ENCODE measurements around the gene CUL7. TPM values are rescaled to one million over a fixed set of nuclear protein-coding genes. Genes with fewer than 3 reads are reported as not detected.
"Not testable (repeated sequence)": the region's sequence is repeated elsewhere in the genome, so short reads cannot be mapped to it uniquely, and the experiment has no call there.

CUL7 gene
- polyA plus RNA-seq, 6 donors from 2014 or later, result 3.1 to 6.4 (median 4.4) TPM

- H3K27me3 Mint-ChIP-seq, result no peaks in the 10 kb centered on the region
- peaks cover 16 to 38% (median 34%) of the 10 kb centered on the region in 3 donors for H3K4me1 Mint-ChIP-seq
- H3K4me3 Mint-ChIP-seq, result peak overlapping the region in 1 of 8 donors; percentile 52
- H3K9me3 Mint-ChIP-seq, result no peaks in the 10 kb centered on the region
- ATAC-seq (ENCODE audit: low read depth in 2 of 2) (no peak), DNase-seq (no peak)
- H3K27ac Mint-ChIP-seq, result no peak overlapping the region
- H3K36me3 Mint-ChIP-seq, result peaks cover 0 to 7% of the 10 kb centered on the region in 2 donors
These were observed 2.7 kb downstream of the CUL7 start for GRCh38 chr6:43050981-43051380.

GRCh38 chr6:43047998-43048397 lies 5.7 kb downstream of the CUL7 start:
- no peak for DNase-seq
- H3K27me3 Mint-ChIP-seq, result no peaks in the 10 kb centered on the region
- no peak for ATAC-seq (ENCODE audit: low read depth in 2 of 2)
- H3K36me3 Mint-ChIP-seq, result peaks cover 0 to 11% of the 10 kb centered on the region in 2 donors
- H3K4me3 Mint-ChIP-seq, result no peak overlapping the region
- no peak overlapping the region for H3K27ac Mint-ChIP-seq
- peaks cover 14 to 21% (median 15%) of the 10 kb centered on the region in 3 donors for H3K4me1 Mint-ChIP-seq
- no peaks in the 10 kb centered on the region for H3K9me3 Mint-ChIP-seq

- H3K27me3 Mint-ChIP-seq, result no peaks in the 10 kb centered on the region
- no peak for DNase-seq
- peaks cover 5 to 17% of the 10 kb centered on the region in 2 donors for H3K36me3 Mint-ChIP-seq
- H3K9me3 Mint-ChIP-seq, result no peaks in the 10 kb centered on the region
- no peak for ATAC-seq (ENCODE audit: low read depth in 2 of 2)
- peaks cover 2 to 7% (median 3%) of the 10 kb centered on the region in 3 donors for H3K4me1 Mint-ChIP-seq
- peak overlapping the region in 2 of 6 donors; percentile 26 to 39 for H3K27ac Mint-ChIP-seq
- H3K4me3 Mint-ChIP-seq, result no peak overlapping the region
These were observed 8.2 kb downstream of the CUL7 start for GRCh38 chr6:43045371-43045930.

GRCh38 chr6:43043310-43043709 lies 10.3 kb downstream of the CUL7 start:
- DNase-seq (no peak), ATAC-seq (ENCODE audit: low read depth in 2 of 2) (no peak)
- Mint-ChIP-seq H3K27me3 (no peaks in the 10 kb centered on the region), H3K4me3 (peak overlapping the region in 1 of 8 donors; percentile 22), H3K9me3 (no peaks in the 10 kb centered on the region), H3K27ac (no peak overlapping the region), H3K36me3 (peaks cover 5 to 23% of the 10 kb centered on the region in 2 donors), H3K4me1 (peaks cover 0 to 4% (median 3%) of the 10 kb centered on the region in 3 donors)

- not testable (repeated sequence) for H3K27ac Mint-ChIP-seq; ATAC-seq (ENCODE audit: low read depth in 2 of 2); DNase-seq; H3K4me1 Mint-ChIP-seq; H3K27me3 Mint-ChIP-seq; H3K4me3 Mint-ChIP-seq; H3K9me3 Mint-ChIP-seq
- peaks cover 5 to 30% of the 10 kb centered on the region in 2 donors for H3K36me3 Mint-ChIP-seq
These were observed 12.2 kb downstream of the CUL7 start for GRCh38 chr6:43041475-43041874.

- Mint-ChIP-seq H3K27ac (no peak overlapping the region), H3K36me3 (peaks cover 5 to 24% of the 10 kb centered on the region in 2 donors), H3K9me3 (no peaks in the 10 kb centered on the region), H3K4me1 (peaks cover 0 to 4% (median 2%) of the 10 kb centered on the region in 3 donors), H3K27me3 (no peaks in the 10 kb centered on the region), H3K4me3 (no peak overlapping the region)
- DNase-seq (no peak), ATAC-seq (ENCODE audit: low read depth in 2 of 2) (no peak)
These were observed 13.0 kb downstream of the CUL7 start for GRCh38 chr6:43040542-43041257.

GRCh38 chr6:43038727-43039126 lies 14.9 kb downstream of the CUL7 start:
- peak overlapping the region in 2 of 6 donors; percentile 88 to 94 for H3K27ac Mint-ChIP-seq

GRCh38 chr6:43037706-43038105 lies 15.9 kb downstream of the CUL7 start:
- DNase-seq (no peak), ATAC-seq (ENCODE audit: low read depth in 2 of 2) (no peak)
- peak overlapping the region in 1 of 6 donors; percentile 75 for H3K27ac Mint-ChIP-seq
- H3K27me3 Mint-ChIP-seq, result no peaks in the 10 kb centered on the region
- no peaks in the 10 kb centered on the region for H3K9me3 Mint-ChIP-seq
- H3K4me3 Mint-ChIP-seq, result no peak overlapping the region
- peaks cover 4 to 19% of the 10 kb centered on the region in 2 donors for H3K36me3 Mint-ChIP-seq
- H3K4me1 Mint-ChIP-seq, result peaks cover 0 to 2% (median 0%) of the 10 kb centered on the region in 3 donors

More at GRCh38 chr6:43038727-43039126, 14.9 kb downstream of the CUL7 start:
- Mint-ChIP-seq H3K4me3 (no peak overlapping the region), H3K27me3 (no peaks in the 10 kb centered on the region), H3K36me3 (peaks cover 5 to 19% of the 10 kb centered on the region in 2 donors), H3K9me3 (no peaks in the 10 kb centered on the region), H3K4me1 (peaks cover 0 to 2% (median 0%) of the 10 kb centered on the region in 3 donors)
- no peak for DNase-seq
- no peak for ATAC-seq (ENCODE audit: low read depth in 2 of 2)

- DNase-seq (no peak), ATAC-seq (ENCODE audit: low read depth in 2 of 2) (no peak)
- H3K36me3 Mint-ChIP-seq, result peaks cover 0 to 19% of the 10 kb centered on the region in 2 donors
- peaks cover 0 to 2% (median 0%) of the 10 kb centered on the region in 3 donors for H3K4me1 Mint-ChIP-seq
- no peak overlapping the region for H3K27ac Mint-ChIP-seq
- no peaks in the 10 kb centered on the region for H3K9me3 Mint-ChIP-seq
- H3K4me3 Mint-ChIP-seq, result no peak overlapping the region
- no peaks in the 10 kb centered on the region for H3K27me3 Mint-ChIP-seq
These were observed 16.5 kb downstream of the CUL7 start for GRCh38 chr6:43037197-43037596.

- no peak overlapping the region for H3K27ac Mint-ChIP-seq
- H3K4me1 Mint-ChIP-seq, result peaks cover 0 to 2% (median 0%) of the 10 kb centered on the region in 3 donors
- no peak for DNase-seq
- H3K4me3 Mint-ChIP-seq, result no peak overlapping the region
- ATAC-seq (ENCODE audit: low read depth in 2 of 2), result no peak
- no peaks in the 10 kb centered on the region for H3K9me3 Mint-ChIP-seq
- no peaks in the 10 kb centered on the region for H3K27me3 Mint-ChIP-seq
- peaks cover 0 to 19% of the 10 kb centered on the region in 2 donors for H3K36me3 Mint-ChIP-seq
These were observed 16.9 kb downstream of the CUL7 start for GRCh38 chr6:43036712-43037111.

- ATAC-seq (ENCODE audit: low read depth in 2 of 2) (no peak), DNase-seq (no peak)
- Mint-ChIP-seq H3K4me3 (no peak overlapping the region), H3K4me1 (peaks cover 0 to 2% (median 0%) of the 10 kb centered on the region in 3 donors), H3K27me3 (no peaks in the 10 kb centered on the region), H3K27ac (peak overlapping the region in 1 of 6 donors; percentile 65), H3K36me3 (peaks cover 0 to 12% of the 10 kb centered on the region in 2 donors), H3K9me3 (no peaks in the 10 kb centered on the region)
These were observed 18.0 kb downstream of the CUL7 start for GRCh38 chr6:43035495-43036194.

GRCh38 chr6:43034190-43034525 lies 19.5 kb downstream of the CUL7 start:
- ATAC-seq (ENCODE audit: low read depth in 2 of 2) (no peak), DNase-seq (no peak)
- H3K27me3 Mint-ChIP-seq, result no peaks in the 10 kb centered on the region
- H3K36me3 Mint-ChIP-seq, result peaks cover 6 to 12% of the 10 kb centered on the region in 2 donors
- no peak overlapping the region for H3K4me3 Mint-ChIP-seq
- H3K4me1 Mint-ChIP-seq, result no peaks in the 10 kb centered on the region
- peak overlapping the region in 3 of 6 donors; percentile 39 to 58 (median 52) for H3K27ac Mint-ChIP-seq
- H3K9me3 Mint-ChIP-seq, result no peaks in the 10 kb centered on the region

GRCh38 chr6:43033496-43034189 lies 20.0 kb downstream of the CUL7 start:
- Mint-ChIP-seq H3K27ac (peak overlapping the region in 2 of 6 donors; percentile 11 to 52), H3K9me3 (no peaks in the 10 kb centered on the region), H3K4me3 (peak overlapping the region in 1 of 8 donors; percentile 31), H3K27me3 (no peaks in the 10 kb centered on the region), H3K4me1 (no peaks in the 10 kb centered on the region), H3K36me3 (peaks cover 6 to 10% of the 10 kb centered on the region in 2 donors)
- ATAC-seq (ENCODE audit: low read depth in 2 of 2) (no peak), DNase-seq (no peak)
